Lung (tissue), 12 donors: ENCODE data around the gene SHLD1. TPM values are rescaled to one million over a fixed set of nuclear protein-coding genes. Genes with fewer than 3 reads are reported as not detected.

Experiments
- ATAC-seq: fragments of 200-7000 bp; cut with Tn5 transposase; one replicate; pipeline ENCODE4 v1.9.1; 2020; ENCODE audit warnings: moderate number of reproducible peaks; ENCODE audit not compliant: insufficient read depth, low FRiP score
- DNase-seq, 3 donors: peaks; one replicate each; pipeline ENCODE4 v3.0.0-alpha.2; 2013 to 2017
- H3K27ac ChIP-seq, 2 donors: one replicate each; pipeline ENCODE4 v1.5.1; 2013; ENCODE audit warnings: mild to moderate bottlenecking in 2 of 2, moderate library complexity in 2 of 2, control low read depth in 1 of 2, inconsistent platforms in 1 of 2, low read depth in 1 of 2, low read length in 1 of 2
- H3K27me3 ChIP-seq, 3 donors: one replicate each; pipeline ENCODE4 v1.5.1; 2013; ENCODE audit warnings: low read length in 2 of 3; ENCODE audit not compliant: control insufficient read depth in 3 of 3, insufficient read depth in 3 of 3
- H3K36me3 ChIP-seq, 4 donors: one replicate each; pipeline ENCODE4 v1.5.1; 2013; ENCODE audit warnings: low read length in 4 of 4, mild to moderate bottlenecking in 1 of 4, moderate library complexity in 1 of 4; ENCODE audit not compliant: control insufficient read depth in 4 of 4, insufficient read depth in 4 of 4
- H3K4me1 ChIP-seq, 5 donors: one replicate each; pipeline ENCODE4 v1.5.1; 2013; ENCODE audit warnings: low read length in 5 of 5, mild to moderate bottlenecking in 2 of 5, moderate library complexity in 1 of 5; ENCODE audit not compliant: control insufficient read depth in 5 of 5, insufficient read depth in 5 of 5
- H3K4me3 ChIP-seq: one replicate; pipeline ENCODE4 v1.5.1; 2013; ENCODE audit warnings: mild to moderate bottlenecking, control low read depth, moderate library complexity
- H3K9ac ChIP-seq, 2 donors: one replicate each; pipeline ENCODE4 v1.5.1; 2013; ENCODE audit warnings: low read length in 2 of 2, control low read depth in 1 of 2; ENCODE audit not compliant: insufficient read depth in 1 of 2
- H3K9me3 ChIP-seq, 4 donors: one replicate each; pipeline ENCODE4 v1.5.1; 2013; ENCODE audit warnings: low read length in 3 of 4, mild to moderate bottlenecking in 1 of 4, moderate library complexity in 1 of 4; ENCODE audit not compliant: control insufficient read depth in 4 of 4, insufficient read depth in 3 of 4
- WGBS, 2 donors: extraction: QIAGEN DNeasy Blood & Tissue Kit; methylation state at CpG; one replicate each; pipeline ENCODE4 v1.1.7; 2013; 5-methylcytosine and 5-hydroxymethylcytosine counted together
- polyA plus RNA-seq, 2 donors: library from polyadenylated mRNA; stranded (reverse); fragments of 200-250 nt; gene quantifications; one replicate each; pipeline ENCODE4 v1.2.1, GENCODE V29; 2013
- total RNA-seq, 2 donors: library from RNA; depleted of rRNA in 1 of 2; stranded (reverse); fragments of >200 nt in 1 of 2; gene quantifications; one replicate each; pipeline ENCODE4 v1.2.1, GENCODE V29; 2014 to 2021
- TF ChIP-seq, protein P1 (sequence below): IDR thresholded peaks from 2 replicates; pipeline ENCODE4 v1.5.1; 2012; ENCODE audit warnings: mild to moderate bottlenecking; ENCODE audit errors: control extremely low read depth, extremely low read depth
- donor health status: control.
- donor health status: control.
- donor health status: Bipolar disorder and iron deficiency.
- donor health status: healthy.
- donor health status: DM: yes; HTN: yes; CAD: no.

Gene SHLD1
- total and polyA plus RNA-seq, 4 donors: 5.0 to 6.8 (median 6.1) TPM

DNA sequence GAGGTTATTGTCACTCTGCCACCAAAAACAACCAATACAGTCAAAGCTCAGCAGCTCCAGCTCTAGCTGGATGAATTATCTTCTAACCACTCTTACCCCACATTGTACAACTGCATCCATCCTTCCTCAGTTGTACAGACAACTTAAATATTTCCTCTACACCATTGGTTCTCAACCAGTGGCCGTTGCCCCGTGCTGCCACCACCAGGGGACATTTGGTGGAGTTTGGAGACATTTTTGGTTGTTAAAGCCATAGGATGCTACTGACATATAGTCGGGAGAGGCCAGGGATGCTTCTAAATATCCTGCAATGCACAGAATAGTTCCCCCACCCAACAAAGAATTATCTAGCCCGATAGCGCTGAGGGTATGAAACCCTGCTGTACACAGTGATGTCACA lies 59.3 kb downstream of the SHLD1 start:
- Histone ChIP-seq H3K27me3 (no peaks in the 10 kb centered on the region), H3K9ac (no peak overlapping the region), H3K27ac (no peak overlapping the region), H3K36me3 (no peaks in the 10 kb centered on the region), H3K9me3 (no peaks in the 10 kb centered on the region), H3K4me3 (no peak overlapping the region), H3K4me1 (peaks cover 3 to 7% (median 5%) of the 10 kb centered on the region in 5 donors)
- no peak for DNase-seq
- TF ChIP-seq, protein P1, sequence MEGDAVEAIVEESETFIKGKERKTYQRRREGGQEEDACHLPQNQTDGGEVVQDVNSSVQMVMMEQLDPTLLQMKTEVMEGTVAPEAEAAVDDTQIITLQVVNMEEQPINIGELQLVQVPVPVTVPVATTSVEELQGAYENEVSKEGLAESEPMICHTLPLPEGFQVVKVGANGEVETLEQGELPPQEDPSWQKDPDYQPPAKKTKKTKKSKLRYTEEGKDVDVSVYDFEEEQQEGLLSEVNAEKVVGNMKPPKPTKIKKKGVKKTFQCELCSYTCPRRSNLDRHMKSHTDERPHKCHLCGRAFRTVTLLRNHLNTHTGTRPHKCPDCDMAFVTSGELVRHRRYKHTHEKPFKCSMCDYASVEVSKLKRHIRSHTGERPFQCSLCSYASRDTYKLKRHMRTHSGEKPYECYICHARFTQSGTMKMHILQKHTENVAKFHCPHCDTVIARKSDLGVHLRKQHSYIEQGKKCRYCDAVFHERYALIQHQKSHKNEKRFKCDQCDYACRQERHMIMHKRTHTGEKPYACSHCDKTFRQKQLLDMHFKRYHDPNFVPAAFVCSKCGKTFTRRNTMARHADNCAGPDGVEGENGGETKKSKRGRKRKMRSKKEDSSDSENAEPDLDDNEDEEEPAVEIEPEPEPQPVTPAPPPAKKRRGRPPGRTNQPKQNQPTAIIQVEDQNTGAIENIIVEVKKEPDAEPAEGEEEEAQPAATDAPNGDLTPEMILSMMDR: no peak
- no peak for ATAC-seq
- 92 to 93% methylated on average over 5 of the region's 5 CpGs for WGBS, 2 donors

DNA sequence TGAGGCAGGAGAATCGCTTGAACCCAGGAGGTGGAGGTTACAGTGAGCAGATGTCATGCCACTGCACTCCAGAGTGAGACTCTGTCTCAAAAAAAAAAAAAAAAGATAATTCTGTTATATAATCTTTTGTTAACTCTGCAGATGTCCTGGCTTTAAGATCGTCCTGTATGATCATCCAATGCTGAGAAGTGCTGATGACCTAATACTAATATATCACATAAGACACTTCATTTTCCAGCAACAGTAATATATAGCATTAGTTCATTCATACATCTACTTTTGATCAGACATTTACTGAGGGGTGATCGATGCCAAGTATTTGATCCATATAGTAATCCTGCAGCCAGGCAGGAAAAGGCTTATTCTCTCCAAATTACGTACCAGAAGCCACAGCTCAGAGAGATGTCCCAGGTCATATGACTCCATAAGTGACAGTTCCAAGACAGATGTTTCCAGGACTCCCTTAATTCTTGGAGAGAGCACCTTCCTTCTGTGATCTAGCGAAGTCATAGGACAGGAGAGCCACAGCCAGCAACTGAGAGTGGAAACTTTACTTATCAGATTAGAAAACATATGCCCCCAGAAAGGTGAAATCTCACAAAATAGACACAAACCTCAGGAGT lies 60.7 kb downstream of the SHLD1 start:
- 94 to 95% methylated on average over 5 of the region's 5 CpGs for WGBS, 2 donors

DNA sequence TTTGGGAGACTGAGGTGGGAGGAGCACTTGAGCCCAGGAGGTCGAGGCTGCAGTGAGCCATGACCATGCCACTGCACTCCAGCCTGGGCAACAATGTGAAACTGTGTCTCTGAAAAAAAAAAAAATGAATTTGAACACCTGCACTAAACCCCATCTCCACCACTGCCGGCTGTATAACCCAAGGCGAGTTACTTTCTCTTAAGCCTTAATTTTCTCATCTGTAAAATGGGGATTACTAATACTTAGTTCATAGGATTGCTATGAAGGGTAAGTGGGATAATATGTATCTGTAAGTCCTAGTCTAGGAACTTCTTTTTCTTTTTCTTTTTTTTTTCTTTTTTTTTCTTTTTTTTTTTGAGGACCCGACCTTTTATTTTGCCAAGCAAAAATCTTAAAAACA lies 61.5 kb downstream of the SHLD1 start:
- peaks cover 0 to 3% (median 0%) of the 10 kb centered on the region in 4 donors for H3K36me3 ChIP-seq
- WGBS, 2 donors: 93 to 96% methylated on average over 4 of the region's 4 CpGs
- DNase-seq (no peak), ATAC-seq (no peak)
- no peak overlapping the region for H3K9ac ChIP-seq
- H3K4me3 ChIP-seq: no peak overlapping the region
- peaks cover 0 to 2% (median 0%) of the 10 kb centered on the region in 5 donors for H3K4me1 ChIP-seq
- H3K27ac ChIP-seq: no peak overlapping the region
- TF ChIP-seq, protein P1: no peak
- H3K27me3 ChIP-seq: no peaks in the 10 kb centered on the region
- no peaks in the 10 kb centered on the region for H3K9me3 ChIP-seq

More for the DNA sequence above, 60.7 kb downstream of the SHLD1 start:
- TF ChIP-seq, protein P1: no peak
- Histone ChIP-seq H3K4me1 (peaks cover 0 to 5% (median 0%) of the 10 kb centered on the region in 5 donors), H3K36me3 (peaks cover 0 to 3% (median 0%) of the 10 kb centered on the region in 4 donors), H3K4me3 (no peak overlapping the region), H3K9me3 (no peaks in the 10 kb centered on the region), H3K27ac (no peak overlapping the region), H3K9ac (no peak overlapping the region), H3K27me3 (no peaks in the 10 kb centered on the region)
- DNase-seq: no peak
- no peak for ATAC-seq

DNA sequence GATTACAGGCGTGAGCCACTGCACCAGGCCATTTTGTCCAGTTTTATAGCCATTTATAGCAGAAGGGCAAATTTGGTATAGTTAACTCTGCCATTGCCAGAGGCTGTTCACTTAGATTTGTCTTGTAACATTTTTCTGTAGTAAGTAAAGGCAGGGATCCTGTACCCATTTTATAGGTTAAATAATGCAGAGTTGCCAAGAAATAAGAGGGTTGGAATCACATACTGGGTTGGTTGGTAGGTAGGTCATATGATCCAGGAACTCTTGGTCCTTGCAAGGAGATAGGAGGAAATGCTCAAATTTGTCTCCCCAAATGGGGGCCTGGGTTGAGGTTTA lies 68.1 kb downstream of the SHLD1 start:
- ATAC-seq: no peak
- Histone ChIP-seq H3K27ac (no peak overlapping the region), H3K9ac (no peak overlapping the region), H3K4me3 (no peak overlapping the region), H3K36me3 (peaks cover 0 to 3% (median 0%) of the 10 kb centered on the region in 4 donors), H3K9me3 (no peaks in the 10 kb centered on the region), H3K27me3 (no peaks in the 10 kb centered on the region), H3K4me1 (peaks cover 0 to 6% (median 0%) of the 10 kb centered on the region in 5 donors)
- TF ChIP-seq, protein P1: no peak
- WGBS, 2 donors: 96 to 98% methylated on average over 1 of the region's 1 CpG
- DNase-seq: no peak
